H9 (cell line): ENCODE data around the gene ARHGAP40. TPM values are rescaled to one million over a fixed set of nuclear protein-coding genes. Genes with fewer than 3 reads are reported as not detected.

Experiments used
- DNase-seq: peaks from one replicate; pipeline ENCODE4 v3.0.0-alpha.2; 2017
- H2AFZ ChIP-seq: one replicate; pipeline ENCODE4 v1.6.1; 2013; ENCODE audit warnings: mild to moderate bottlenecking, low read length, control low read depth, moderate library complexity
- H2AK5ac ChIP-seq: 2 replicates; pipeline ENCODE4 v1.6.1; 2013; ENCODE audit warnings: low read length, control low read depth, mixed read lengths; ENCODE audit not compliant: insufficient read length
- H2BK120ac ChIP-seq: one replicate; pipeline ENCODE4 v1.6.1; 2013; ENCODE audit warnings: low read depth, mild to moderate bottlenecking, low read length, control low read depth, inconsistent platforms; ENCODE audit not compliant: poor library complexity, severe bottlenecking
- H2BK12ac ChIP-seq: 2 replicates; pipeline ENCODE4 v1.6.1; 2013; ENCODE audit warnings: low read length, control low read depth, mixed read lengths, low read depth; ENCODE audit not compliant: insufficient read length
- H2BK15ac ChIP-seq: 2 replicates; pipeline ENCODE4 v1.6.1; 2013; ENCODE audit warnings: low read depth, low read length, control low read depth
- H2BK20ac ChIP-seq: one replicate; pipeline ENCODE4 v1.6.1; 2013; ENCODE audit warnings: low read depth, mild to moderate bottlenecking, low read length, control low read depth, inconsistent platforms; ENCODE audit not compliant: poor library complexity, severe bottlenecking
- H2BK5ac ChIP-seq: 2 replicates; pipeline ENCODE4 v1.6.1; 2013; ENCODE audit warnings: low read length, control low read depth, mixed read lengths; ENCODE audit not compliant: insufficient read length
- H3K14ac ChIP-seq: 2 replicates; pipeline ENCODE4 v1.6.1; 2013; ENCODE audit warnings: low read length, control low read depth; ENCODE audit not compliant: insufficient read depth
- H3K18ac ChIP-seq: 2 replicates; pipeline ENCODE4 v1.6.1; 2013; ENCODE audit warnings: low read depth, mild to moderate bottlenecking, mixed read lengths, low read length, control low read depth; ENCODE audit not compliant: insufficient read length
- H3K23ac ChIP-seq: 2 replicates; pipeline ENCODE4 v1.6.1; 2013; ENCODE audit warnings: low read length, control low read depth, mixed read lengths, low read depth; ENCODE audit not compliant: insufficient read length
- H3K23me2 ChIP-seq: 2 replicates; pipeline ENCODE4 v1.6.1; 2013; ENCODE audit warnings: low read depth, mild to moderate bottlenecking, mixed read lengths, low read length, control low read depth; ENCODE audit not compliant: insufficient read length, poor library complexity, severe bottlenecking
- H3K27ac ChIP-seq: 2 replicates; pipeline ENCODE4 v1.5.1; 2013; ENCODE audit warnings: low read length, control low read depth, mixed read lengths, low read depth; ENCODE audit not compliant: insufficient read length
- H3K27me3 ChIP-seq: 2 replicates; pipeline ENCODE4 v1.6.1; 2013; ENCODE audit warnings: low read length, control low read depth, inconsistent platforms; ENCODE audit not compliant: insufficient read depth
- H3K4ac ChIP-seq: 2 replicates; pipeline ENCODE4 v1.6.1; 2013; ENCODE audit warnings: low read depth, mild to moderate bottlenecking, control low read depth, inconsistent platforms, low read length, moderate library complexity
- H3K4me1 ChIP-seq: 2 replicates; pipeline ENCODE4 v1.6.1; 2013; ENCODE audit warnings: low read length, control low read depth, inconsistent platforms; ENCODE audit not compliant: insufficient read depth
- H3K4me2 ChIP-seq: 2 replicates; pipeline ENCODE4 v1.6.1; 2013; ENCODE audit warnings: low read length, control low read depth, mixed read lengths; ENCODE audit not compliant: insufficient read length, insufficient read depth
- H3K56ac ChIP-seq: 2 replicates; pipeline ENCODE4 v1.6.1; 2013; ENCODE audit warnings: low read depth, mild to moderate bottlenecking, mixed read lengths, low read length, control low read depth; ENCODE audit not compliant: insufficient read length
- H3K79me1 ChIP-seq: 2 replicates; pipeline ENCODE4 v1.6.1; 2013; ENCODE audit warnings: low read depth, mild to moderate bottlenecking, moderate library complexity, low read length, control low read depth, inconsistent platforms; ENCODE audit not compliant: insufficient read depth, poor library complexity, severe bottlenecking
- H3K79me2 ChIP-seq: 2 replicates; pipeline ENCODE4 v1.6.1; 2013; ENCODE audit warnings: low read length, control low read depth, inconsistent platforms; ENCODE audit not compliant: insufficient read depth
- H3K9ac ChIP-seq: 2 replicates; pipeline ENCODE4 v1.6.1; 2013; ENCODE audit warnings: low read length, control low read depth, mixed read lengths; ENCODE audit not compliant: insufficient read length; ENCODE audit errors: extremely low read depth
- H3K9me3 ChIP-seq: one replicate; pipeline ENCODE4 v1.6.1; 2013; ENCODE audit warnings: low read depth, low read length, inconsistent platforms; ENCODE audit not compliant: control insufficient read depth
- H3T11ph ChIP-seq: one replicate; pipeline ENCODE4 v1.6.1; 2013; ENCODE audit warnings: mild to moderate bottlenecking, low read length, control low read depth, inconsistent platforms
- H4K20me1 ChIP-seq: one replicate; pipeline ENCODE4 v1.6.1; 2013; ENCODE audit not compliant: control insufficient read depth, insufficient read length, insufficient read depth
- H4K5ac ChIP-seq: 2 replicates; pipeline ENCODE4 v1.6.1; 2013; ENCODE audit warnings: low read depth, mild to moderate bottlenecking, mixed read lengths, low read length, control low read depth; ENCODE audit not compliant: insufficient read length
- H4K8ac ChIP-seq: replicated peaks from 2 replicates; pipeline ENCODE4 v1.6.1; 2013; ENCODE audit warnings: low read length, control low read depth, mixed read lengths, low read depth; ENCODE audit not compliant: insufficient read length
- H4K91ac ChIP-seq: 2 replicates; pipeline ENCODE4 v1.6.1; 2013; ENCODE audit warnings: low read depth, mild to moderate bottlenecking, moderate library complexity, mixed read lengths, low read length, control low read depth; ENCODE audit not compliant: insufficient read length
- H3K27ac Mint-ChIP-seq, 3 experiments: 2 replicates in 2 of 3; 3 replicates in 1 of 3; pipeline ENCODE4 v1.8.0; 2020 to 2021; ENCODE audit warnings: mixed read lengths in 3 of 3, mild to moderate bottlenecking in 1 of 3, moderate library complexity in 1 of 3
- H3K27me3 Mint-ChIP-seq: 2 replicates; pipeline ENCODE4 v1.8.0; 2021; ENCODE audit warnings: low read depth, mild to moderate bottlenecking, moderate library complexity, mixed read lengths
- H3K36me3 Mint-ChIP-seq, 3 experiments: 2 replicates in 2 of 3; 3 replicates in 1 of 3; pipeline ENCODE4 v1.8.0; 2020 to 2021; ENCODE audit warnings: low read depth in 3 of 3, mixed read lengths in 3 of 3; ENCODE audit not compliant: insufficient read depth in 1 of 3
- H3K4me1 Mint-ChIP-seq, 2 experiments: 2 replicates each; pipeline ENCODE4 v1.8.0; 2020; ENCODE audit warnings: mixed read lengths in 2 of 2
- H3K4me3 Mint-ChIP-seq, 2 experiments: 2 replicates in 1 of 2; 3 replicates in 1 of 2; pipeline ENCODE4 v1.8.0; 2020 to 2021; ENCODE audit warnings: mild to moderate bottlenecking in 2 of 2, mixed read lengths in 2 of 2, moderate library complexity in 1 of 2
- H3K9me3 Mint-ChIP-seq, 2 experiments: 2 replicates in 1 of 2; 3 replicates in 1 of 2; pipeline ENCODE4 v1.8.0; 2020; ENCODE audit warnings: mild to moderate bottlenecking in 2 of 2, mixed read lengths in 2 of 2, moderate library complexity in 1 of 2
- CTCF ChIP-seq: fragments of 200-600 bp; sonication (generic); conservative IDR thresholded peaks from 3 replicates; pipeline ENCODE4 v1.8.0; 2021; ENCODE audit warnings: antibody characterized with exemption, mild to moderate bottlenecking
- WGBS: extraction: QIAGEN DNeasy Blood & Tissue Kit; methylation state at CpG from one replicate; pipeline ENCODE4 v1.1.7; 2013; ENCODE audit warnings: missing lambda C conversion rate, low lambda C conversion rate, mixed read lengths; ENCODE audit not compliant: insufficient read length; ENCODE audit errors: extremely low coverage; 5-methylcytosine and 5-hydroxymethylcytosine counted together
- total RNA-seq: library from RNA; stranded (reverse); gene quantifications from 2 replicates; pipeline ENCODE4 v1.2.1, GENCODE V29; 2021

The ARHGAP40 gene
- total RNA-seq, 1 experiment from 2014 or later: 0.17 TPM

- Mint-ChIP-seq H3K27ac (no peak overlapping the region), H3K4me3 (no peak overlapping the region), H3K36me3 (no peaks in the 10 kb centered on the region; a peak in 3 of 7 replicates), H3K27me3 (peaks cover 2% of the 10 kb centered on the region), H3K4me1 (peaks cover 12 to 14% of the 10 kb centered on the region in 2 experiments), H3K9me3 (no peaks in the 10 kb centered on the region)
- H3K4me1 ChIP-seq: no peaks in the 10 kb centered on the region; the same call in 1 of the 2 replicates
- no peak overlapping the region for H3K23ac ChIP-seq
- no peak overlapping the region for H2BK15ac ChIP-seq
- H3K27me3 ChIP-seq: no peaks in the 10 kb centered on the region
- H3K79me1 ChIP-seq: no peaks in the 10 kb centered on the region
- no peak overlapping the region for H2AK5ac ChIP-seq
- no peak for DNase-seq
- no peak for TF ChIP-seq CTCF
- H3T11ph ChIP-seq: no peak overlapping the region
- H3K56ac ChIP-seq: no peak overlapping the region
- no peak overlapping the region for H4K5ac ChIP-seq
- no peaks in the 10 kb centered on the region for H4K20me1 ChIP-seq
- no peak overlapping the region for H3K4me2 ChIP-seq
- H3K4ac ChIP-seq: no peak overlapping the region
- H3K14ac ChIP-seq: no peak overlapping the region
- no peak overlapping the region for H3K27ac ChIP-seq
- H2BK12ac ChIP-seq: no peak overlapping the region
- no peak overlapping the region for H2BK20ac ChIP-seq
- no peak overlapping the region for H3K18ac ChIP-seq
- no peak overlapping the region for H4K91ac ChIP-seq
- no peaks in the 10 kb centered on the region for H3K23me2 ChIP-seq
- no CpG with 5 or more reads among the region's 2 CpGs for WGBS
- H2BK120ac ChIP-seq: no peak overlapping the region
- no peak overlapping the region for H2AFZ ChIP-seq
- no peak overlapping the region for H2BK5ac ChIP-seq
- no peaks in the 10 kb centered on the region for H3K79me2 ChIP-seq
- H4K8ac ChIP-seq: no peak overlapping the region
- no peak overlapping the region for H3K9ac ChIP-seq
- H3K9me3 ChIP-seq: no peaks in the 10 kb centered on the region
Measured at GRCh38 chr20:38624084-38624483, 22.5 kb downstream of the ARHGAP40 start.
